ENCODE data around the gene PITPNM1.
A peak's percentile ranks its signal among the peaks of the same experiment; 100 is the strongest.
"Not testable (repeated sequence)": the region's sequence is repeated elsewhere in the genome, so short reads cannot be mapped to it uniquely, and the experiment has no call there.

PITPNM1 gene

GRCh38 chr11:67491276-67492068 lies 13.7 kb downstream of the PITPNM1 start:
- TF ChIP-seq CTCF (conservative IDR thresholded peaks at IDR 0.05; ENCODE audit: low read depth): no peak
- CTCF ChIA-PET: interaction anchor here (0.8 kb wide), 1 partner anchor 90 kb away, joined by 3 read pairs; the partner anchor contains the start of gene PPP1CA
- H3K27ac ChIP-seq: peak overlapping the region; percentile 55
- DNase-seq (ENCODE audit: low spot score): no peak
- POLR2A ChIA-PET (ENCODE audit: low non-redundant PET): no interaction called here

- ChIA-PET POLR2A (ENCODE audit: low non-redundant PET) (interaction anchor here (0.7 kb wide), 1 partner anchor 24 kb away, joined by 3 read pairs; no protein-coding TSS in a partner anchor), CTCF (interaction anchor here (0.6 kb wide), 1 partner anchor 17 kb away, joined by 3 read pairs; the partner anchor contains the start of gene CDK2AP2)
- no peak for DNase-seq (ENCODE audit: low spot score)
- no peak for TF ChIP-seq CTCF (conservative IDR thresholded peaks at IDR 0.05; ENCODE audit: low read depth)
- peak overlapping the region; percentile 55 for H3K27ac ChIP-seq
Measured at GRCh38 chr11:67490727-67491065, 14.5 kb downstream of the PITPNM1 start.

- ChIA-PET POLR2A (ENCODE audit: low non-redundant PET) (interaction anchor here (0.7 kb wide), 1 partner anchor 23 kb away, joined by 3 read pairs; no protein-coding TSS in a partner anchor), CTCF (interaction anchor here (0.6 to 0.7 kb wide), 3 partner anchors 10 to 125 kb away, joined by 3 read pairs; partner anchors contain the start of gene CDK2AP2)
- TF ChIP-seq CTCF (conservative IDR thresholded peaks at IDR 0.05; ENCODE audit: low read depth): no peak
- peak overlapping the region; percentile 55 for H3K27ac ChIP-seq
- no peak for DNase-seq (ENCODE audit: low spot score)
Measured at GRCh38 chr11:67489885-67490726, 15.1 kb downstream of the PITPNM1 start.

- no peak for TF ChIP-seq CTCF (conservative IDR thresholded peaks at IDR 0.05; ENCODE audit: low read depth)
- ChIA-PET POLR2A (ENCODE audit: low non-redundant PET) (interaction anchor here (0.6 kb wide), 1 partner anchor 25 kb away, joined by 3 read pairs; no protein-coding TSS in a partner anchor), CTCF (interaction anchor here (0.6 to 0.7 kb wide), 2 partner anchors 11 to 124 kb away, joined by 3 read pairs; no protein-coding TSS in a partner anchor)
- peak overlapping the region; percentile 55 for H3K27ac ChIP-seq
- DNase-seq (ENCODE audit: low spot score): no peak
Measured at GRCh38 chr11:67489203-67489884, 15.8 kb downstream of the PITPNM1 start.

GRCh38 chr11:67486481-67487195 lies 18.5 kb downstream of the PITPNM1 start:
- no peak for TF ChIP-seq CTCF (conservative IDR thresholded peaks at IDR 0.05; ENCODE audit: low read depth)
- H3K27ac ChIP-seq: peak overlapping the region; percentile 34
- CTCF ChIA-PET: no interaction called here
- POLR2A ChIA-PET (ENCODE audit: low non-redundant PET): no interaction called here
- no peak for DNase-seq (ENCODE audit: low spot score)

GRCh38 chr11:67485873-67486361 lies 19.2 kb downstream of the PITPNM1 start:
- CTCF ChIA-PET; DNase-seq (ENCODE audit: low spot score): not testable (repeated sequence)
- H3K27ac ChIP-seq: peak overlapping the region; percentile 34
- POLR2A ChIA-PET (ENCODE audit: low non-redundant PET): interaction anchor here (0.7 kb wide), 1 partner anchor 137 kb away, joined by 7 read pairs; no protein-coding TSS in a partner anchor

Measured in RWPE1 (cell line).